K562 (cell line): ENCODE results near the gene MTMR12. TPM values are rescaled to one million over a fixed set of nuclear protein-coding genes. Genes with fewer than 3 reads are reported as not detected.

ENCODE experiments used
- ELF1 ChIP-seq: fragments of 200-800 bp; sonication (Bioruptor generic); IDR thresholded peaks from 2 replicates; pipeline ENCODE4 v1.6.1; 2016; ENCODE audit warnings: missing genetic modification characterization, missing compliant biosample characterization
- ETS1 ChIP-seq: conservative IDR thresholded peaks from 2 replicates; pipeline ENCODE4 v1.6.1; 2011; ENCODE audit warnings: low read depth, mild to moderate bottlenecking, low read length; ENCODE audit not compliant: control insufficient read depth
- JUND ChIP-seq, 2 experiments: IDR thresholded peaks; 2 replicates in 1 of 2; 3 replicates in 1 of 2; pipeline ENCODE4 v1.6.1; 2011; ENCODE audit warnings: borderline replicate concordance in 2 of 2, low read depth in 2 of 2, low read length in 2 of 2, improper control_type of control experiment in 1 of 2, missing biosample characterization in 1 of 2, missing genetic modification characterization in 1 of 2, missing genetic modification reagents in 1 of 2
- MEIS2 ChIP-seq: fragments of 450-650 bp; IDR thresholded peaks from 2 replicates; pipeline ENCODE4 v1.6.1; 2014; ENCODE audit warnings: mild to moderate bottlenecking; ENCODE audit not compliant: partially characterized antibody
- MXI1 ChIP-seq: IDR thresholded peaks from 2 replicates; pipeline ENCODE4 v1.6.1; 2011; ENCODE audit warnings: low read depth, mild to moderate bottlenecking, improper control_type of control experiment, low read length
- NEUROD1 ChIP-seq: fragments of 150-350 bp; IDR thresholded peaks from 2 replicates; pipeline ENCODE4 v1.6.1; 2014; ENCODE audit warnings: borderline replicate concordance, low read length, low read depth; ENCODE audit not compliant: partially characterized antibody
- NFIC ChIP-seq: fragments of 450-650 bp; IDR thresholded peaks from 2 replicates; pipeline ENCODE4 v1.6.1; 2017; ENCODE audit warnings: mild to moderate bottlenecking, inconsistent platforms
- NFRKB ChIP-seq: fragments of 450-650 bp; IDR thresholded peaks from 2 replicates; pipeline ENCODE4 v1.6.1; 2016; ENCODE audit warnings: low read depth
- NR2C2 ChIP-seq, 2 experiments: fragments of 200-800 bp in 1 of 2; sonication (Bioruptor generic) in 1 of 2; sonication (generic) in 1 of 2; formaldehyde crosslinking in 1 of 2; IDR thresholded peaks; 2 replicates each; pipeline versions ENCODE4 v1.6.1 to v1.8.0; 2016 to 2022; ENCODE audit warnings: mild to moderate bottlenecking in 1 of 2, missing compliant biosample characterization in 1 of 2, missing genetic modification characterization in 1 of 2, missing genetic modification reagents in 1 of 2
- PCBP1 ChIP-seq: fragments of 200-400 bp; formaldehyde crosslinking; IDR thresholded peaks from 2 replicates; pipeline ENCODE4 v1.6.1; 2018; ENCODE audit warnings: mild to moderate bottlenecking, low read depth, low read length; ENCODE audit not compliant: poor library complexity, severe bottlenecking
- TARDBP ChIP-seq: fragments of 450-650 bp; IDR thresholded peaks from 2 replicates; pipeline ENCODE4 v1.6.1; 2016
- VEZF1 ChIP-seq: fragments of 200-800 bp; sonication (Bioruptor generic); IDR thresholded peaks from 2 replicates; pipeline ENCODE4 v1.6.1; 2017; ENCODE audit warnings: missing genetic modification characterization, missing compliant biosample characterization
- ZNF282 ChIP-seq: sonication (generic); formaldehyde crosslinking; IDR thresholded peaks from 2 replicates; pipeline ENCODE4 v1.8.1; 2023; ENCODE audit warnings: missing genetic modification reagents
- ZNF431 ChIP-seq: sonication (generic); formaldehyde crosslinking; IDR thresholded peaks from 2 replicates; pipeline ENCODE4 v1.8.0; 2022; ENCODE audit warnings: mild to moderate bottlenecking, missing genetic modification reagents
- ZNF551 ChIP-seq: fragments of 250-450 bp; sonication (Bioruptor Pico); IDR thresholded peaks from 2 replicates; pipeline ENCODE4 v1.5.0; 2021; ENCODE audit warnings: mild to moderate bottlenecking, moderate library complexity
- polyA plus RNA-seq, 8 experiments: library from polyadenylated mRNA; depleted of rRNA in 4 of 8; stranded (reverse) in 5 of 8; unstranded in 3 of 8; fragments of >200 nt; fragmentation: Nextera tagmentation in 2 of 8; fragmentation: Illumina TruSeq in 1 of 8; extraction: Ambion mirVana in 2 of 8; extraction: Trizol in 1 of 8; gene quantifications; 2 replicates each; pipeline versions ENCODE4 v1.2.1 to v1.2.3, GENCODE V29; 2011 to 2014; ENCODE audit warnings: inconsistent platforms in 1 of 8, missing spikeins in 1 of 8
- total RNA-seq, 7 experiments: library from RNA; depleted of rRNA in 6 of 7; stranded (reverse); fragments of >200 nt in 6 of 7; fragmentation: Illumina TruSeq in 2 of 7; extraction: Trizol in 2 of 7; gene quantifications; 2 replicates each; pipeline versions ENCODE4 v1.2.1 to v1.2.3, GENCODE V29; 2011 to 2021; ENCODE audit warnings: low replicate concordance in 1 of 7
- TF ChIP-seq, protein P1 (sequence below), 2 experiments: fragments of 450-650 bp; IDR thresholded peaks; 2 replicates each; pipeline ENCODE4 v1.6.1; 2016
- TF ChIP-seq, protein P2 (sequence below): fragments of 450-650 bp; IDR thresholded peaks from 2 replicates; pipeline ENCODE4 v1.6.1; 2016
- TF ChIP-seq, protein P3 (sequence below), 2 experiments: IDR thresholded peaks; 2 replicates each; pipeline ENCODE4 v1.6.1; 2012; ENCODE audit warnings: improper control_type of control experiment in 2 of 2, low read depth in 2 of 2, low read length in 2 of 2, borderline replicate concordance in 1 of 2

The MTMR12 gene
- total and polyA plus RNA-seq, 9 of the 15 experiments (the other 6 are each of a cell fraction or from before 2014, with no cell fraction given): 4.0 to 28.7 (median 17.1) TPM

GRCh38 chr5:32312595-32313332 is at the start of gene MTMR12 (continued):
- TF ChIP-seq ETS1: peak; percentile 86; the same call in 1 of the 2 replicates
- no peak for TF ChIP-seq MXI1
- TF ChIP-seq, protein P1, sequence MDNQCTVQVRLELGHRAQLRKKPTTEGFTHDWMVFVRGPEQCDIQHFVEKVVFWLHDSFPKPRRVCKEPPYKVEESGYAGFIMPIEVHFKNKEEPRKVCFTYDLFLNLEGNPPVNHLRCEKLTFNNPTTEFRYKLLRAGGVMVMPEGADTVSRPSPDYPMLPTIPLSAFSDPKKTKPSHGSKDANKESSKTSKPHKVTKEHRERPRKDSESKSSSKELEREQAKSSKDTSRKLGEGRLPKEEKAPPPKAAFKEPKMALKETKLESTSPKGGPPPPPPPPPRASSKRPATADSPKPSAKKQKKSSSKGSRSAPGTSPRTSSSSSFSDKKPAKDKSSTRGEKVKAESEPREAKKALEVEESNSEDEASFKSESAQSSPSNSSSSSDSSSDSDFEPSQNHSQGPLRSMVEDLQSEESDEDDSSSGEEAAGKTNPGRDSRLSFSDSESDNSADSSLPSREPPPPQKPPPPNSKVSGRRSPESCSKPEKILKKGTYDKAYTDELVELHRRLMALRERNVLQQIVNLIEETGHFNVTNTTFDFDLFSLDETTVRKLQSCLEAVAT (IDR thresholded peaks at IDR 0.05): peak in 1 of 2 experiments; percentile 93; a peak in 2 of 4 replicates
- TF ChIP-seq ZNF551 (CRISPR knock-in tag): no peak
- TF ChIP-seq ELF1 (tag): no peak
- TF ChIP-seq VEZF1 (CRISPR knock-in tag): peak; percentile 65
- 0 out of 2 replicates have a peak, but pooled peaks have one; percentile 2 for TF ChIP-seq NR2C2 (CRISPR knock-in tag; IDR thresholded peaks at IDR 0.05)
- TF ChIP-seq NR2C2 (tag; IDR thresholded peaks at IDR 0.05): peak; percentile 80; the same call in 1 of the 2 replicates
- peak; percentile 99 for TF ChIP-seq NEUROD1
- TF ChIP-seq TARDBP: no peak
- TF ChIP-seq ZNF431: 0 out of 2 replicates have a peak, but pooled peaks have one; percentile 1
- TF ChIP-seq NFRKB: no peak
- TF ChIP-seq, protein P2, sequence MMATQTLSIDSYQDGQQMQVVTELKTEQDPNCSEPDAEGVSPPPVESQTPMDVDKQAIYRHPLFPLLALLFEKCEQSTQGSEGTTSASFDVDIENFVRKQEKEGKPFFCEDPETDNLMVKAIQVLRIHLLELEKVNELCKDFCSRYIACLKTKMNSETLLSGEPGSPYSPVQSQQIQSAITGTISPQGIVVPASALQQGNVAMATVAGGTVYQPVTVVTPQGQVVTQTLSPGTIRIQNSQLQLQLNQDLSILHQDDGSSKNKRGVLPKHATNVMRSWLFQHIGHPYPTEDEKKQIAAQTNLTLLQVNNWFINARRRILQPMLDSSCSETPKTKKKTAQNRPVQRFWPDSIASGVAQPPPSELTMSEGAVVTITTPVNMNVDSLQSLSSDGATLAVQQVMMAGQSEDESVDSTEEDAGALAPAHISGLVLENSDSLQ: peak; percentile 99
- TF ChIP-seq MEIS2: peak; percentile 57
- TF ChIP-seq ZNF282 (CRISPR knock-in tag): no peak
- TF ChIP-seq NFIC: peak; percentile 29; the same call in 1 of the 2 replicates
- no peak for TF ChIP-seq JUND (IDR thresholded peaks at IDR 0.05; ENCODE audit: borderline replicate concordance, low read depth, low read length)
- peak; percentile 35; the same call in 1 of the 3 replicates for TF ChIP-seq JUND (tag; IDR thresholded peaks at IDR 0.05; ENCODE audit: borderline replicate concordance, low read depth, low read length)
- peak; percentile 25 for TF ChIP-seq PCBP1
- TF ChIP-seq, protein P3, sequence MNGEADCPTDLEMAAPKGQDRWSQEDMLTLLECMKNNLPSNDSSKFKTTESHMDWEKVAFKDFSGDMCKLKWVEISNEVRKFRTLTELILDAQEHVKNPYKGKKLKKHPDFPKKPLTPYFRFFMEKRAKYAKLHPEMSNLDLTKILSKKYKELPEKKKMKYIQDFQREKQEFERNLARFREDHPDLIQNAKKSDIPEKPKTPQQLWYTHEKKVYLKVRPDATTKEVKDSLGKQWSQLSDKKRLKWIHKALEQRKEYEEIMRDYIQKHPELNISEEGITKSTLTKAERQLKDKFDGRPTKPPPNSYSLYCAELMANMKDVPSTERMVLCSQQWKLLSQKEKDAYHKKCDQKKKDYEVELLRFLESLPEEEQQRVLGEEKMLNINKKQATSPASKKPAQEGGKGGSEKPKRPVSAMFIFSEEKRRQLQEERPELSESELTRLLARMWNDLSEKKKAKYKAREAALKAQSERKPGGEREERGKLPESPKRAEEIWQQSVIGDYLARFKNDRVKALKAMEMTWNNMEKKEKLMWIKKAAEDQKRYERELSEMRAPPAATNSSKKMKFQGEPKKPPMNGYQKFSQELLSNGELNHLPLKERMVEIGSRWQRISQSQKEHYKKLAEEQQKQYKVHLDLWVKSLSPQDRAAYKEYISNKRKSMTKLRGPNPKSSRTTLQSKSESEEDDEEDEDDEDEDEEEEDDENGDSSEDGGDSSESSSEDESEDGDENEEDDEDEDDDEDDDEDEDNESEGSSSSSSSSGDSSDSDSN (IDR thresholded peaks at IDR 0.05; ENCODE audit: borderline replicate concordance in 1 of 2, low read depth in 2 of 2, low read length in 2 of 2): peak; percentile 64 to 72; a peak in 1 of 4 replicates
